IPS-18a (cell line): ENCODE data around the gene MSRB2.

Experiments used
- H3K27ac ChIP-seq: one replicate; pipeline ENCODE4 v1.5.1; 2013; ENCODE audit warnings: low read length
- H3K27me3 ChIP-seq: one replicate; pipeline ENCODE4 v1.6.1; 2013; ENCODE audit warnings: mild to moderate bottlenecking, low read length; ENCODE audit not compliant: control insufficient read depth, insufficient read depth
- H3K36me3 ChIP-seq: one replicate; pipeline ENCODE4 v1.6.1; 2013; ENCODE audit warnings: low read depth, low read length; ENCODE audit not compliant: control insufficient read depth
- H3K4me1 ChIP-seq: one replicate; pipeline ENCODE4 v1.6.1; 2013; ENCODE audit warnings: low read depth, low read length; ENCODE audit not compliant: control insufficient read depth
- H3K4me3 ChIP-seq: one replicate; pipeline ENCODE4 v1.5.1; 2013; ENCODE audit warnings: low read length
- H3K9ac ChIP-seq: one replicate; pipeline ENCODE4 v1.6.1; 2013; ENCODE audit warnings: mild to moderate bottlenecking, low read length, moderate library complexity
- H3K9me3 ChIP-seq: one replicate; pipeline ENCODE4 v1.6.1; 2013; ENCODE audit warnings: low read depth, low read length; ENCODE audit not compliant: control insufficient read depth

Gene MSRB2

GRCh38 chr10:23136462-23136861 lies 41.1 kb downstream of the MSRB2 start:
- Histone ChIP-seq H3K9ac (no peak overlapping the region), H3K9me3 (no peaks in the 10 kb centered on the region), H3K4me1 (no peaks in the 10 kb centered on the region), H3K27me3 (no peaks in the 10 kb centered on the region), H3K27ac (no peak overlapping the region), H3K4me3 (no peak overlapping the region), H3K36me3 (no peaks in the 10 kb centered on the region)

GRCh38 chr10:23139677-23140076 lies 44.3 kb downstream of the MSRB2 start:
- no peak overlapping the region for H3K9ac ChIP-seq
- no peaks in the 10 kb centered on the region for H3K27me3 ChIP-seq
- H3K27ac ChIP-seq = no peak overlapping the region

GRCh38 chr10:23141995-23142394 lies 46.6 kb downstream of the MSRB2 start:
- H3K4me1 ChIP-seq = no peaks in the 10 kb centered on the region
- H3K4me3 ChIP-seq = no peak overlapping the region
- H3K27ac ChIP-seq = no peak overlapping the region
- no peak overlapping the region for H3K9ac ChIP-seq
- H3K27me3 ChIP-seq = no peaks in the 10 kb centered on the region
- no peaks in the 10 kb centered on the region for H3K36me3 ChIP-seq
- H3K9me3 ChIP-seq = no peaks in the 10 kb centered on the region

More at GRCh38 chr10:23139677-23140076, 44.3 kb downstream of the MSRB2 start:
- H3K4me3 ChIP-seq = no peak overlapping the region
- no peaks in the 10 kb centered on the region for H3K36me3 ChIP-seq
- no peaks in the 10 kb centered on the region for H3K9me3 ChIP-seq
- no peaks in the 10 kb centered on the region for H3K4me1 ChIP-seq

- H3K4me3 ChIP-seq = no peak overlapping the region
- no peaks in the 10 kb centered on the region for H3K36me3 ChIP-seq
- H3K27me3 ChIP-seq = no peaks in the 10 kb centered on the region
- no peaks in the 10 kb centered on the region for H3K9me3 ChIP-seq
- H3K4me1 ChIP-seq = no peaks in the 10 kb centered on the region
- no peak overlapping the region for H3K9ac ChIP-seq
- H3K27ac ChIP-seq = no peak overlapping the region
Observed at GRCh38 chr10:23146258-23146657, 50.9 kb downstream of the MSRB2 start.

- Histone ChIP-seq H3K9ac (no peak overlapping the region), H3K27ac (no peak overlapping the region), H3K4me3 (no peak overlapping the region), H3K4me1 (no peaks in the 10 kb centered on the region), H3K27me3 (no peaks in the 10 kb centered on the region), H3K9me3 (no peaks in the 10 kb centered on the region), H3K36me3 (no peaks in the 10 kb centered on the region)
Observed at GRCh38 chr10:23147035-23147434, 51.7 kb downstream of the MSRB2 start.

- H3K27ac ChIP-seq = no peak overlapping the region
- no peaks in the 10 kb centered on the region for H3K27me3 ChIP-seq
- H3K4me3 ChIP-seq = no peak overlapping the region
- no peaks in the 10 kb centered on the region for H3K9me3 ChIP-seq
- no peaks in the 10 kb centered on the region for H3K4me1 ChIP-seq
- no peaks in the 10 kb centered on the region for H3K36me3 ChIP-seq
- no peak overlapping the region for H3K9ac ChIP-seq
Observed at GRCh38 chr10:23148214-23148613, 52.8 kb downstream of the MSRB2 start.

- no peak overlapping the region for H3K9ac ChIP-seq
- no peaks in the 10 kb centered on the region for H3K27me3 ChIP-seq
- no peak overlapping the region for H3K4me3 ChIP-seq
- H3K4me1 ChIP-seq = no peaks in the 10 kb centered on the region
- no peak overlapping the region for H3K27ac ChIP-seq
- H3K9me3 ChIP-seq = no peaks in the 10 kb centered on the region
- no peaks in the 10 kb centered on the region for H3K36me3 ChIP-seq
Observed at GRCh38 chr10:23150091-23150490, 54.7 kb downstream of the MSRB2 start.

GRCh38 chr10:23150610-23151009 lies 55.2 kb downstream of the MSRB2 start:
- Histone ChIP-seq H3K4me1 (no peaks in the 10 kb centered on the region), H3K27me3 (no peaks in the 10 kb centered on the region), H3K36me3 (no peaks in the 10 kb centered on the region), H3K9me3 (no peaks in the 10 kb centered on the region), H3K9ac (no peak overlapping the region), H3K4me3 (no peak overlapping the region), H3K27ac (no peak overlapping the region)

GRCh38 chr10:23151071-23151470 lies 55.7 kb downstream of the MSRB2 start:
- H3K36me3 ChIP-seq = no peaks in the 10 kb centered on the region
- no peaks in the 10 kb centered on the region for H3K27me3 ChIP-seq
- H3K9me3 ChIP-seq = no peaks in the 10 kb centered on the region
- no peak overlapping the region for H3K27ac ChIP-seq
- no peak overlapping the region for H3K4me3 ChIP-seq
- H3K4me1 ChIP-seq = no peaks in the 10 kb centered on the region
- H3K9ac ChIP-seq = no peak overlapping the region

- Histone ChIP-seq H3K27ac (no peak overlapping the region), H3K9ac (no peak overlapping the region), H3K27me3 (no peaks in the 10 kb centered on the region), H3K4me3 (no peak overlapping the region), H3K36me3 (no peaks in the 10 kb centered on the region), H3K9me3 (no peaks in the 10 kb centered on the region), H3K4me1 (peaks cover 2% of the 10 kb centered on the region)
Observed at GRCh38 chr10:23155169-23155568, 59.8 kb downstream of the MSRB2 start.

GRCh38 chr10:23156447-23157150 lies 61.2 kb downstream of the MSRB2 start:
- Histone ChIP-seq H3K9me3 (no peaks in the 10 kb centered on the region), H3K27me3 (no peaks in the 10 kb centered on the region), H3K4me3 (no peak overlapping the region), H3K27ac (no peak overlapping the region), H3K9ac (no peak overlapping the region), H3K4me1 (peaks cover 2% of the 10 kb centered on the region), H3K36me3 (no peaks in the 10 kb centered on the region)

GRCh38 chr10:23157239-23157681 lies 61.9 kb downstream of the MSRB2 start:
- H3K36me3 ChIP-seq = no peaks in the 10 kb centered on the region
- H3K27me3 ChIP-seq = peaks cover 3% of the 10 kb centered on the region
- no peak overlapping the region for H3K27ac ChIP-seq
- H3K4me1 ChIP-seq = peaks cover 2% of the 10 kb centered on the region
- H3K4me3 ChIP-seq = no peak overlapping the region
- no peak overlapping the region for H3K9ac ChIP-seq
- no peaks in the 10 kb centered on the region for H3K9me3 ChIP-seq
